HG02571 (cell line): ENCODE results near the gene CST2.
"Not testable (repeated sequence)": the region's sequence is repeated elsewhere in the genome, so short reads cannot be mapped to it uniquely, and the experiment has no call there.

ENCODE experiments used
- ATAC-seq: cut with Tn5 transposase; IDR thresholded peaks from one replicate; pipeline ENCODE4 v1.9.1; 2021; ENCODE audit warnings: mild to moderate bottlenecking, moderate library complexity; ENCODE audit not compliant: unreplicated experiment

The CST2 gene, protein sequence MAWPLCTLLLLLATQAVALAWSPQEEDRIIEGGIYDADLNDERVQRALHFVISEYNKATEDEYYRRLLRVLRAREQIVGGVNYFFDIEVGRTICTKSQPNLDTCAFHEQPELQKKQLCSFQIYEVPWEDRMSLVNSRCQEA

DNA sequence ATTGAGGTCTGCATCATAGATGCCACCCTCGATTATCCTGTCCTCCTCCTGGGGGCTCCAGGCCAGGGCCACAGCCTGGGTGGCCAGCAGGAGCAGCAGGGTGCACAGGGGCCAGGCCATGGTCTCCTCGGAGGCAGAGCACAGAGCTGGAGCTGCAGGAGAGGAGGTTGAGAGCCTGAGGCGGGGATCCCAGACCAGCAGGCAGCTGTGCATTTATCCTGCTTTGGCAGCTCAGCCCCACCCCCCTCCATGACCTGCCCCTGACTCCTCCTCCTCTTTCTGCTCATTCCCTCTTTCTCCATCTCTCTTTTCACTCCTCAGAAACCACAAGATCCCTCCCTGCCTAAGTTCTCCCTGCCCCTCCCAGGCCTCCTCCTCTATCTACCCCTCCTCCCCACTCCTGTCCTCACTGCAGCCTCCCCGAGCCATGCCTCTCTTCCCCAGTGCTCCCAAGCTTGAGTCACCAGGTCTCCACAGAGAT is at the start of gene CST2:
CST2 (minus strand) TSS at position 189 of the 481 bp plus-strand sequence; CDS start at position 120, 69 bp downstream.
- ATAC-seq: no peak

DNA sequence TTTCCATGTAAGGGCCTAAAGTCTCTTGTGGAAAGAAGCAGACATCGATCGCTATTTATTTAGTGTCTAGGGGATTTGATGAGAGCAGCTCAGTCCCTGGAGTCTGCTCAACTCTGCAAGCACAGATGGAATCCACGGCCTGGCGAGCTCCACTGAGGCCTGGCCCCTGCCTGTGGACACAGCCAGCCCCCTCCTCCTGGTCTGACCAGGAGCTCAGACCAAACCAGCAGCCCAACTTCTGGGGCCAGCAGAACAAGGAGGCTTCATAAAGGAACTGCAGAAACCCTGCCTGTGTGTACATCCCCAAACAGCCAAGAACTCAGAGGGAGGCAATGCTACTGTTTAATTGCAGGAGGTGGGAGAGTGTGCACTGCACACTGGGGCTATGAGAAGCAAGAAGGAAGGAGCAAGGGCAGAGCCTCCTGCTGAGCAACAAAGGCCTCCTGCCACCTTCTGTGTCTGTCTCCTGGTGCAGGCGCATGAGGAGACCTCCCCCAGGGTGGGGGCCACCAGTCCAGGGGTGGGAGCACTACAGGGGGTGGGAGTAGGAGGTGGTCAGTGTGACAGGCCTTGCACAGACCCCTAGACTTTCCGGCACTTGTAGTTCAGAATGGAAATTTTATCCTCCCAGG is 49.2 kb upstream of the CST2 start:
- no peak for ATAC-seq

DNA sequence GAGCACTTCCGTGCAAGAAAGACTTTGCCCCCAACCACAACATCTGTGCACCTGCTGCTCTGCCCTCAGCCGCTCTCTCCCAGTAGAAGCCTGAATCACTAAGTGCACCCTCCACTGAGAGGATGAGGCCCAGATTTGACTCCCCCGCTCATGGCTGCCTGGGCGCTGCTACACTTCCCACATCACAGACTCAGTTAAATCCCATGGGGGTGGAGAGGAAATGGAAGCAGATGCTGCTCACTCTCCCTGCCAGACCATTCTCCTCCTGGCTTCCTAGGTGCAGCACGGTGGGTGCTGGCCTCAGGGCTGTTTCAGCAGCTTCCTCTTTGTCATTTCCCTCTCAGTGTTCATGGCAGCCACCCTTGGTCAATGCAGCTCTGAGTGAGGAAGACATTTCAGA is 48.2 kb upstream of the CST2 start:
- no peak for ATAC-seq

DNA sequence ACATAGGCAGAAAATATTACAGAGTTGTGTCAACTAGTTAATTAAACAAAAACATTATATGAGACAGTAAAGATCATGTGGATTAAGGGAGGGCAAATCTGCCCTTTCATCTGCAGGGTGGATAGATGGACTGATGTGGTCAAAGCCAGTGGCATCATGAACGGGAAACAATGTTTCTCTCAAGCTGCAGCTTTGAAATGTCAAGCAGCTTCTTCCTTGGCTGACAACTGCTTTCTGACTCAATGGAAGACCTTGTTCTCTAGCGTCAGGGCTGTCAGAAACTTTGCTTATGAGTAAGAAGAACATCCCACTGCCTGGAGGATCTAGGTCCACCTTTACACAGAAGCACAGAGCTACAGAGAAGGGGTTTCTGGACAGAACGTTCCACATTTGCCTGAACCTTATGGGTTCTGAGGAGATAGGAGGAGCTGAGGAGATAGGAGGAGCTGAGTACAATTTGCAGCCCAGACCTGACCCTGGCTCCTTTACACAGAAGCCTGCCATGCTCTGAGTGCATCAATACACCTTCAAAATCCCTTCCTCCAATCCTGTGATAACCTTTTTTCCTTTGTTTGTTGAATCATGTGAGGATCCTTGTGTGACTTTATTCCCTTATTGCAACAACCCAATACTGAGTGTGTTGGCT is 47.0 kb upstream of the CST2 start:
- ATAC-seq: no peak

DNA sequence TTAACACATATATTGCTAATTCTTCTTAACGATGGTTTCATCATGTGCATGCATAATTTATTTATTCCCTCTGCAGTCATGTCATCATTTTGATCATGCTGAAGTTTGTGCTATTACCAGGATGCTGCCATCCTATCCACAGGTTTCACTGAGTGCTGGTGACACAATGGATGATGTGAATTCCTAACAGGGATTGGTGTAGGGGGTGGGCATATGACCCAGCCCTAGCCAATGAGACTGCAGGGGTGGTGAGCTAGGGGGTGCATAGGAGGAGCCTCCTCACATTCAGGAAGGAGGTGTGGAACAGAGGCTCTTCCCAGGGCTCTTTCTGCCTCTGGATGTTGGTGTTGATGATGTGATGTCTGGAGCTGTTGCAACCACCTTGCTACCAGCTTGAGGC is 45.5 kb upstream of the CST2 start:
- no peak for ATAC-seq

DNA sequence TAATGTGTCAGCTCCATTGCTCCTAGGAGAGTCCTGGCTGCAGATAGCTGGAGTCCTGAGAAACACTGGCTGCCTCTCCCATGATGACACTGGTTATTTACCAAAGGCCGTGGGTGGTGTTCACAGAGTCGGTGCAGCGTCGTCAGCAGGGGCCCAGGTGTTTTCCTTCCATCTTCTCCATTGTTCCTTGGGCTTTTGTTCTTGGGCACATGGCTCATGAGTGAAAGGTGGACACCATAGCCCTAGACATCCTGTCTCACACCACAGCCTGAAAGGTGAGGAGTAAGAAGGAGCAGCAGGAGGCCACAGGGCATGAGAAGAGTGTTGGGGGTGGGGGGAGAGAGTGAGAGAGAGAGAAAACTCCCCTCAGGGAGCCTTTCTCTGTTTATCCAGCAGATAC is 43.9 kb upstream of the CST2 start:
- ATAC-seq: no peak

DNA sequence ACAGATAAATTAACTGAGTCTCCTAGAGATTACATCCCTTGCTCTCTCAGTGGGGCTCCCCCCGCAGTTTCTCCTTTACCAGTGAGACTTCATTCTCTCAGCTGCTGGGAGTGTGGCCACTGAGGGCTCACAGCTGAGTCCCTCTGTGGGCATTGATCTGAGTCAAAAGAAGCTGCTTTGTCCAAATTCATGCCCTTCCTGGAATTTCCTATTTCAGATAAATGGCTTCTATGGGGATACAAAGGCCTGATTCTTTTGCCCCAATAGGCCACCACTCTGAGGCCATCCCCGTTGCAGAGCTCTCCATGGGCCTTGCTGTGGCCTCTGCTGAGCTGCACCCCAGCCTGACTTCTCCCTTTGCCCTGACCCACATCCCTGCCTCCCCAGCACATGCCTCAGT is 43.0 kb upstream of the CST2 start:
- no peak for ATAC-seq

DNA sequence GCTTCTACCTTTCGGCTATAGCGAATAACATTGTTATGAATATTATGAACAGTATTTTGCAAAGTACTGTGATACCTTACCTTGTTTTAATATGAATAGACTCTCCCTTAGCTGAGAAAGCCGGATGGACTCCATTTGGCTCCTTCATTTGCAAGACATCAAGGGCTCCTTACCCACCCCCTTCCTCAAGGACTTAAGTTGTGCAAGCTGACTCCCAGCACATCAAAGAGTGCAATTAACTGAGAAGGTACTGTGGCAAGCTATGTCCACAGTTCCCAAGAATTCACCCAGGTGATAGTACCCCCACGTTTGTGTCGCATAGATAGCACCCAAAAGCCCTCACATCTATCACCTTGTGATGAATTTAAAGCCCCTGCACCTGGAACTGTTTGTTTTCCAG is 41.8 kb upstream of the CST2 start:
- ATAC-seq: no peak

DNA sequence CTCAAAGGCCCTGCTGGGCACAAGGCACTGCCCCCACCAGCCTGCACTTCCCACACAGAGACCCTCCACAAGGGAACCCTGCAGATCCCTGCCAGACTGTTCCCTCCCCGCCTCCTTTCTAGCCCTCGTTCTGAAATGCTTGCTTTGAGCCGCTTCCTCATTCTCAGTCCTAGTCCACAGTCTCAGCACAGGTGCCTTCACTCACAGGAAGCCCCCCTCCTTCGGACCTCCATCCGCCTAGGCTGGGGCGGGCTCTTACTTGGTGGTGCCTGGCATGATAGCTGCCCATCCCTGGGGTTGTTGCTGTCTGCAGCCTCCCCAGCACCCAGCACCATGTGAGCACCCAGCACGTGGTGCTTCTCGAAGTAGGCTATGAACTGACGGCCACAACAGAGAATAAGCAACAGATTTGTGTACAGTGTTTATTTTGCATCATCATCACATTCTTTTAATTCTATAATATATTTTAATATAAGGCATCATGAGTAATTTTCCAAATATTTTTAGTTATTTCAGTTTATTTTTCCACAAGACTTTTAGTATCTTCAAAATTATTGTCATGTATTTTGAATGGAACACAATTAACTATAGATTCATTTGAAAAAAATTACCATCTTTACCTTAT is 40.7 kb upstream of the CST2 start:
- ATAC-seq: no peak

DNA sequence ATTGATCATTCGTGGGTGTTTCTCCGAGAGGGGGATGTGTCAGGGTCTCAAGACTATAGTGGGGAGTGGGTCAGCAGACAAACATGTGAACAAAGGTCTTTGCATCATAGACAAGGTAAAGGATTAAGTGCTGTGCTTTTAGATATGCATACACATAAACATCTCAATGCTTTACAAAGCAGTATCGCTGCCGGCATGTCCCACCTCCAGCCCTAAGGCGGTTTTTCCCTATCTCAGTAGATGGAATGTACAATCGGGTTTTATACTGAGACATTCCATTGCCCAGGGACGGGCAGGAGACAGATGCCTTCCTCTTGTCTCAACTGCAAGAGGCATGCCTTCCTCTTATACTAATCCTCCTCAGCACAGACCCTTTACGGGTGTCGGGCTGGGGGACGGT is 34.2 kb upstream of the CST2 start:
- ATAC-seq: not testable (repeated sequence)

DNA sequence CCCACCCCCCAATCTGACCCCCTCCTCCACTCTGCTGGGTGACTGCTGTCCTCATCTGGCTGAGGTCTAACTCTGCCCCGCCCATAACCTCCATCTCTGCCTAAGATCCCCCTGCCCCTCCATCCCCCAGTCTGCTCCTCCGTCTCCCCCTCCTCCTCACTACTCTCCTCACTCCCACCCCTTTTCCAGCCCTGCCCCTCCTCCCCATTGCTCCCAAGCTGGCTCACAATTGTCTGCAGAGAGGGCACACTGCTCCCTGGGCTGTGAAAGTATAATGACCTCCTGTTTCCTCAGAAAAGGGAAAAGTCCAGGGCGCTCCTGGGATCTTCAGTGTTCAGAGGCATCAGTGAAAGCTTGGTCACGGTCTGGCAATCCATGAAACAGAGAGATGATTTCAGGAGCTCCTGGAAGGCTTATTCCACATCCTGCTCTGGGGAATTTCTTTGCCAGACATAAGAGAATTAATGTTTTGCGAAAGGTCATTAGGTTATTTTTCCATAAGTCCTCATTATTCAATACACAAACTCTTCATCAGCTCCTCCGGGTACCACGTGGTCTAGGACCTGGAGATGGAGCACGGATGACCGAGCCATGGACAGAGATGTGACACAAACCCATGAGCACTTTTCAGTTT is 31.6 kb upstream of the CST2 start:
- ATAC-seq: no peak

DNA sequence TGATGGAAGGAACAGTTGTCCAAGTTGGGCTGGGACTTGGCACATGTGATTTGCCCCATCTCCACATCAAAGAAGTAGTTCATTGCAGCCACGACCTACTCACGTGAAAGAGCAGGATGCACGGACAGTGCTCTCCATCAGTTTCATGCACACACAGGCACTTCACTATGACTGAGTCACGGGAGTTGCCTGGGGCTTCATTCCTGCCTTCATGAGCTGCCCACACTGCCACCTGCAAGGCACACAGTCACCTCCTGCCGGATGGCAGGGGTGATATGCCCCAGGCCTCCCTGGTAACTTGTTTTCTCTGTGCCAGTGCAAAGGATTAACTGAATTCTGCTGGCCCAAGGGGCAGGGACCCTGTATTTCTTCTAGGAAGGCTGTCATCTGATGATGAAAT is 30.2 kb upstream of the CST2 start:
- ATAC-seq: no peak

DNA sequence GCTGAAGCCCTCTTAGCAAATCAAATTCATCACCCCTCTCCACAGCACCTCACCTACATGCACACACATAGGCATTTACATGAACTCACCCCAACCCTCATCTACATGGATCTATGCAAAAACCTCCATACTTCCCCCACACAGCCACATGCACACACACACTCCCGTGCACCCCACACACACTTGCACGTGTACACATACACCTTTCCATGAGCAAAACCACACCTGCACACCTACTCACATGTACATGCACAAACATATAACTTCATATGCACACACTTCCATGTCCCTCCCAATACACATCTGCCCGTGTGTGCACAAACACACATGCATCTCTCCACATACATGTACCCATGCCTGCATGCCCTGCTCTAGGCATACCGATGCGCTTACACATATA is 29.7 kb upstream of the CST2 start:
- ATAC-seq: no peak

DNA sequence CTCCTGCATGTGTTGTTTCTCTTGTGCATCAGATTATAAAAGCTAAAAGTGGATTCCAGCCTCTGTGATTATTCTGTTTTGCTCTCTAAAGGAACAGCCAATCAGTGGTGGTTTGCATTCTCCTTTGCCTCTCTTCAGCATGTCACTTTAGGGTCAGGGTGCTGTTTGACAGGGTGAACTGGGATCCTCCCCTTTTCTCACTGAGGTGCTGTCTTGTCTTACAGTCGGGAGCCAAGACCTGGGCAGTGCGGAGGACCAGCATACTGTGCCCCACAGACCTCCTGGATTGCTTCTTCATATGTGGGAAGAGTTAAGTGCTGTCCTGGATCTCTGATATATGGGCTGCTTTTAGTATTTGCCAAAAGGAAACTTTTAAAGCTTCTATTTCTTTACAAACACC is 15.2 kb upstream of the CST2 start:
- no peak for ATAC-seq

DNA sequence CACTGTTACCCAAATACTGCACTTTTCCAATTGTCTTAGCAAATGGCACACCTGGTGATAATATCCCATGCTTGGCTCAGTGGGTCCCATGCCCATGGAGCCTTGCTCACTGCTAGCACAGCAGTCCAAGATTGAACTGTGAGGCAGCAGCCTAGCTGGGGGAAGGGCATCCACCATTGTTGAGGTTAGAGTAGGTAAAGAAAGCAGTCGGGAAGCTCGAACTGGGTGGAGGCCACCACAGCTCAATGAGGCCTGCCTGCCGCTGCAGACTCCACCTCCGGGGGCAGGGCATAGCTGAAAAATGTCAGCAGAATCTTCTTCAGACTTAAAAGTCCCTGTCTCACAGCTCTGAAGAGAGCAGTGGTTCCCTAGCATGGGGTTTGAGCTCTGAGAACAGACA is 9.2 kb upstream of the CST2 start:
- ATAC-seq: no peak

DNA sequence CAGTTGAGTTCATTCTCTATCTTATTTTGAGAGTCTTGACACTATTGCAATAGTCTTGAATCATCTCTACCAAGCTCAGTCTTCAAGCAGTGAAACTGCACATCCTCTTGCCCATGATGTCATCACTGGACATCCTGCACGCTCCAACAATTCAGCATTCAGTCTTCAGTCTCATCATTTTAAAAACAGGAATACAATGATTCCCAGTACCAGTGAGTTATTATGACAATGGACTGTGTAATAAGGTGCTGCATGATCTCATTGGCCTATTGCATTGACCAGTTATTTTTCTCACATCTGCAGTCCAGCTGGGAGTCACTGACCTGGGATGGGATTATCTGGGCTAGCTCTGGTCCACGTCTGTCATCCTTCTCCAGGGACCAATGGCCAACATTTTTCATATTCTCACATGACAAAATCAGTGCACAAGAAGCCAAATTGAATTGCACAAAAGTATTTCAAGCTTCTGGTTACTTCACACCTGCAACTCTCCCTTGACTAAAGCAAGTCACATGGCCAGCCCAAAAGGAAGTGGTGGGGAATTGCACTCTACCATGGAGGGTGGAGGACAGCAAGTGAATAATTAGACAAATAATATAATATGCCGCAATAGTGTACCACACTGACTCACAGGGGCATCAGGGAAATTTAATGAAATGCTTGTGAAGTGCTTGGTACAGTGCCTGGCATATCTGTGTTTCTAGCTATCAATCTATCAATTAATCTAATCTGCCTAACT is 6.4 kb upstream of the CST2 start:
- ATAC-seq: no peak

DNA sequence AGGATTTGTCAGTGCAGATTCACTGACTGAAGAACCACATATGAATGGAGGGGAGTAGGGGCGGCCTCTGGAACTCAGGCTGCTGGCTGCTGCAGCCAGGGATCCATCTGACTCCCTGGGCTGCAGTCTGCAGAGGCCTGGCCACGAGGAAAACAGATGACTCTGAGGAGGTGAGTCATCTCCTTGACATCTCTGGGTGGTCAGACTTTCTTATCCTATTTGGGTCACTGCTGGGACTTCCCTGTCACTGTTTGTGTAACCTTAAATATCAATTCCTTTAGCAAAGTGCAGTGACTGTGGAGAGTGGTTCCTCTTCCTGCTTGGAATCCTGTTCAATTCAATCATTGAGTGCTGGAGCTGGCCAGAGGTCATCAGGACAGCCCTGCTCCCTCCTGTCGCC is 5.4 kb upstream of the CST2 start:
- ATAC-seq: not testable (repeated sequence)

DNA sequence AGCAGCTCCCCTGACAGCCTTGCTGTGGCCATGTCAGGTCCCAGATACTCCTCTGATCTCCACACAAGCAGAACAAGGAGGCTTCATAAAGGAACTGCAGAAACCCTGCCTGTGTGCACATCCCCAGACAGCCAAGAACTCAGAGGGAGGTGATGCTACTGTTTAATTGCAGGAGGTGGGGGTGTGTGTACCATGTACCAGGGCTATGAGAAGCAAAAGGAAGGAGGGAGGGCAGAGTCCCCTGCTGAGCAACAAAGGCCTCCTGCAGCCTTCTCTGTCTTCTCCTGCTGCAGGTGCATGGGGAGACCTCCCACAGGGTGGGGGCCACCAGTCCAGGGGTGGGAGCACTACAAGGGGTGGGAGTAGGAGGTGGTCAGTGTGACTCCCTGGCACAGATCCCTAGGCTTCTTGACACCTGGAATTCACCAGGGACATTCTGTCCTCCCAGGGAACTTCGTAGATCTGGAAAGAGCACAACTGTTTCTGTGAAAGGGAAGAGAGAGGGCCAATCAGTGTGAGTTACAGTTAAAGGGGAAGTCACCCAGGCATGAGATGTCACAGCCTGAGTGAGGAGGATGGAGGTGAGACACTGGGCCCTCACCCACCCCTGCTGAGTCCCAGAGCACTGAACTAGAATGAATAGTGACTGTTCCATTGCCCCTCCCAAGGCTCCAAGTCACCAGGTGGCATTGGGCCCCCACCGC is 2.8 kb downstream of the CST2 start:
- ATAC-seq: no peak

DNA sequence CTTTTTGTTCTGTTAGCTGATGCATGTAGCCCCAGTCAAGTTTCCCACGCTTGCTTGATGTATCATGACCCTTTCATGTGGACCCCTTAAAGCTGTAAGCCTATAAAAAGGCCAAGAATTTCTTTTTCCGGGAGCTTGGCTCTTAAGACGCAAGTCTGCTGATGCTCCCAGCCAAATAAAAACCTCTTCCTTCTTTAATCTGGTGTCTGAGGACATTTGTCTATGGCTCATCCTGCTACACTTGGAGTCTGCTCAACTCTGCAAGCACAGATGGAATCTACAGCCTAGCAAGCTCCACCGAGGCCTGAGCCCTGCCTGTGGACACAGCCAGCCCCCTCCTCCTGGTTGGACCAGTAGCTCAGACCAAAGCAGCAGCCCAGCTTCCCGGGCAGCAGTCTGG is 3.4 kb downstream of the CST2 start:
- no peak for ATAC-seq

DNA sequence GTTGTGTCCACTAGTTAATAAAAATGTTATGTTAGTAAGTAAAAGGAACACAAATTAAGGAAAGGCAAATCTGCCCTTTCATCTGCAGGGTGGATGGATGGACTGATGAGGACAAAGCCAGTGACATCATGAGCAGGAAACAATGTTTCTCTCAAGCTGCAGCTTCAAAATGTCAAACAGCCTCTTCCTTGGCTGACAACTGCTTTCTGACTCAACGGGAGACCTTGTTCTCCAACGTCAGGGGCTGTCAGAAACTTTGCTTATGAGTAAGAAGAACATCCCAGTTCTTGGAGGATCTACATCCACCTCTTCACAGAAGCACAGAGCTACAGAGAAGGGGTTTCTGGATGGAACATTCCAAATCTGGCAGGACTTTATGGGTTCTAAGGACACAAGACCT is 6.0 kb downstream of the CST2 start:
- no peak for ATAC-seq
